Amniotic epithelial cell (primary cell): ENCODE data around the gene SLAMF8.

Experiments
- DNase-seq: peaks from one replicate; pipeline ENCODE4 v3.0.0-alpha.2; 2010; ENCODE audit warnings: low read depth

SLAMF8 gene

GRCh38 chr1:159817276-159818041 lies 9.2 kb upstream of the SLAMF8 start:
- DNase-seq, result no peak

- DNase-seq, result no peak
Observed at GRCh38 chr1:159821171-159821867, 5.4 kb upstream of the SLAMF8 start.

- no peak for DNase-seq
Observed at GRCh38 chr1:159823406-159823805, 3.3 kb upstream of the SLAMF8 start.

- no peak for DNase-seq
Observed at GRCh38 chr1:159825564-159825963, 1.1 kb upstream of the SLAMF8 start.

GRCh38 chr1:159827102-159827490 lies 423 bp downstream of the SLAMF8 start:
- no peak for DNase-seq

- no peak for DNase-seq
Observed at GRCh38 chr1:159827549-159827948, 876 bp downstream of the SLAMF8 start.

GRCh38 chr1:159828176-159828575 lies 1.5 kb downstream of the SLAMF8 start:
- no peak for DNase-seq

- DNase-seq, result no peak
Observed at GRCh38 chr1:159828581-159829272, 2.1 kb downstream of the SLAMF8 start.

GRCh38 chr1:159829273-159829634 lies 2.6 kb downstream of the SLAMF8 start:
- no peak for DNase-seq

GRCh38 chr1:159829822-159830465 lies 3.3 kb downstream of the SLAMF8 start:
- DNase-seq, result peak; percentile 51

- DNase-seq, result no peak
Observed at GRCh38 chr1:159830722-159831121, 4.0 kb downstream of the SLAMF8 start.

GRCh38 chr1:159831412-159832141 lies 4.9 kb downstream of the SLAMF8 start:
- no peak for DNase-seq

GRCh38 chr1:159832309-159832708 lies 5.6 kb downstream of the SLAMF8 start:
- DNase-seq, result no peak

GRCh38 chr1:159835356-159835755 lies 8.7 kb downstream of the SLAMF8 start:
- DNase-seq, result no peak

GRCh38 chr1:159835862-159836525 lies 9.3 kb downstream of the SLAMF8 start:
- DNase-seq, result no peak

GRCh38 chr1:159838715-159839114 lies 12.0 kb downstream of the SLAMF8 start:
- DNase-seq, result peak; percentile 30

GRCh38 chr1:159839116-159839849 lies 12.6 kb downstream of the SLAMF8 start:
- DNase-seq, result no peak

- no peak for DNase-seq
Observed at GRCh38 chr1:159841749-159842148, 15.1 kb downstream of the SLAMF8 start.

GRCh38 chr1:159843459-159843858 lies 16.8 kb downstream of the SLAMF8 start:
- DNase-seq, result no peak

- DNase-seq, result peak; percentile 35
Observed at GRCh38 chr1:159845751-159846629, 19.3 kb downstream of the SLAMF8 start.
